Stimulated activated memory B cell treated with anti-CD40 and anti-IgM and Interleukin-4, amounts not matched to agents 10 μg/mL and 1 μg/mL and 100 μg/mL, for 72 hours (primary cell): Measurements from ENCODE around the gene GJA4.
"Not testable (repeated sequence)": the region's sequence is repeated elsewhere in the genome, so short reads cannot be mapped to it uniquely, and the experiment has no call there.

Source experiments
- ATAC-seq: fragments of 150-1000 bp; cut with Tn5 transposase; 2 replicates; pipeline ENCODE4 v1.10.0; 2021
- H3K27ac Mint-ChIP-seq: one replicate; pipeline ENCODE4 v1.8.0; 2022; ENCODE audit warnings: mild to moderate bottlenecking, mixed read lengths
- H3K27me3 Mint-ChIP-seq: one replicate; pipeline ENCODE4 v1.8.0; 2022; ENCODE audit warnings: mixed read lengths
- H3K36me3 Mint-ChIP-seq: one replicate; pipeline ENCODE4 v1.8.0; 2022; ENCODE audit warnings: mixed read lengths
- H3K4me1 Mint-ChIP-seq: one replicate; pipeline ENCODE4 v1.8.0; 2022; ENCODE audit warnings: mixed read lengths
- H3K4me3 Mint-ChIP-seq: one replicate; pipeline ENCODE4 v1.8.0; 2022; ENCODE audit warnings: mild to moderate bottlenecking, moderate library complexity, mixed read lengths
- H3K9me3 Mint-ChIP-seq: one replicate; pipeline ENCODE4 v1.8.0; 2022; ENCODE audit warnings: mixed read lengths

Gene GJA4

GRCh38 chr1:34794790-34795180 lies 2.0 kb downstream of the GJA4 start:
- no peak overlapping the region for H3K4me3 Mint-ChIP-seq
- no peak overlapping the region for H3K27ac Mint-ChIP-seq
- peaks cover 48% of the 10 kb centered on the region for H3K27me3 Mint-ChIP-seq
- H3K4me1 Mint-ChIP-seq: peaks cover 24% of the 10 kb centered on the region
- ATAC-seq: no peak
- H3K9me3 Mint-ChIP-seq: no peaks in the 10 kb centered on the region
- peaks cover 14% of the 10 kb centered on the region for H3K36me3 Mint-ChIP-seq

- Mint-ChIP-seq H3K27me3 (peaks cover 36% of the 10 kb centered on the region), H3K4me3 (no peak overlapping the region), H3K27ac (no peak overlapping the region), H3K36me3 (peaks cover 14% of the 10 kb centered on the region), H3K9me3 (no peaks in the 10 kb centered on the region), H3K4me1 (peaks cover 31% of the 10 kb centered on the region)
- ATAC-seq: no peak
Measured at GRCh38 chr1:34795916-34796315, 3.1 kb downstream of the GJA4 start.

- H3K4me3 Mint-ChIP-seq: no peak overlapping the region
- peaks cover 14% of the 10 kb centered on the region for H3K36me3 Mint-ChIP-seq
- peak; percentile 38 for ATAC-seq
- peaks cover 28% of the 10 kb centered on the region for H3K4me1 Mint-ChIP-seq
- H3K27me3 Mint-ChIP-seq: peaks cover 27% of the 10 kb centered on the region
- no peak overlapping the region for H3K27ac Mint-ChIP-seq
- H3K9me3 Mint-ChIP-seq: no peaks in the 10 kb centered on the region
Measured at GRCh38 chr1:34796990-34797389, 4.2 kb downstream of the GJA4 start.

- H3K9me3 Mint-ChIP-seq: peaks cover 4% of the 10 kb centered on the region
- peaks cover 14% of the 10 kb centered on the region for H3K4me1 Mint-ChIP-seq
- no peak overlapping the region for H3K4me3 Mint-ChIP-seq
- no peak for ATAC-seq
- H3K36me3 Mint-ChIP-seq: peaks cover 19% of the 10 kb centered on the region
- peaks cover 3% of the 10 kb centered on the region for H3K27me3 Mint-ChIP-seq
- H3K27ac Mint-ChIP-seq: no peak overlapping the region
Measured at GRCh38 chr1:34800214-34800613, 7.4 kb downstream of the GJA4 start.

GRCh38 chr1:34803770-34804169 lies 11.0 kb downstream of the GJA4 start:
- peaks cover 27% of the 10 kb centered on the region for H3K36me3 Mint-ChIP-seq
- peaks cover 4% of the 10 kb centered on the region for H3K9me3 Mint-ChIP-seq
- no peaks in the 10 kb centered on the region for H3K27me3 Mint-ChIP-seq
- no peak overlapping the region for H3K27ac Mint-ChIP-seq
- no peak overlapping the region for H3K4me3 Mint-ChIP-seq
- no peak for ATAC-seq
- H3K4me1 Mint-ChIP-seq: peaks cover 8% of the 10 kb centered on the region

- no peak for ATAC-seq
- Mint-ChIP-seq H3K27ac (no peak overlapping the region), H3K4me3 (no peak overlapping the region), H3K9me3 (peaks cover 8% of the 10 kb centered on the region), H3K4me1 (no peaks in the 10 kb centered on the region), H3K36me3 (peaks cover 40% of the 10 kb centered on the region), H3K27me3 (no peaks in the 10 kb centered on the region)
Measured at GRCh38 chr1:34806396-34806795, 13.6 kb downstream of the GJA4 start.

- H3K4me1 Mint-ChIP-seq: no peaks in the 10 kb centered on the region
- no peak overlapping the region for H3K27ac Mint-ChIP-seq
- no peaks in the 10 kb centered on the region for H3K27me3 Mint-ChIP-seq
- H3K9me3 Mint-ChIP-seq: peaks cover 8% of the 10 kb centered on the region
- no peak overlapping the region for H3K4me3 Mint-ChIP-seq
- peaks cover 43% of the 10 kb centered on the region for H3K36me3 Mint-ChIP-seq
- ATAC-seq: no peak
Measured at GRCh38 chr1:34808051-34808810, 15.4 kb downstream of the GJA4 start.

GRCh38 chr1:34810781-34811180 lies 18.0 kb downstream of the GJA4 start:
- not testable (repeated sequence) for H3K4me3 Mint-ChIP-seq

GRCh38 chr1:34816332-34816731 lies 23.5 kb downstream of the GJA4 start:
- Mint-ChIP-seq H3K4me3 (no peak overlapping the region), H3K9me3 (no peaks in the 10 kb centered on the region), H3K27me3 (no peaks in the 10 kb centered on the region), H3K27ac (no peak overlapping the region), H3K4me1 (peaks cover under 1% of the 10 kb centered on the region), H3K36me3 (peaks cover 7% of the 10 kb centered on the region)
- ATAC-seq: no peak

More at GRCh38 chr1:34810781-34811180, 18.0 kb downstream of the GJA4 start:
- H3K27ac Mint-ChIP-seq, H3K27me3 Mint-ChIP-seq, ATAC-seq, H3K4me1 Mint-ChIP-seq, H3K9me3 Mint-ChIP-seq: not testable (repeated sequence)
- peaks cover 27% of the 10 kb centered on the region for H3K36me3 Mint-ChIP-seq

GRCh38 chr1:34816778-34817177 lies 24.0 kb downstream of the GJA4 start:
- H3K27me3 Mint-ChIP-seq: no peaks in the 10 kb centered on the region
- H3K9me3 Mint-ChIP-seq: no peaks in the 10 kb centered on the region
- no peak overlapping the region for H3K27ac Mint-ChIP-seq
- peaks cover 5% of the 10 kb centered on the region for H3K4me1 Mint-ChIP-seq
- no peak for ATAC-seq
- H3K4me3 Mint-ChIP-seq: no peak overlapping the region
- H3K36me3 Mint-ChIP-seq: peaks cover 7% of the 10 kb centered on the region

- not testable (repeated sequence) for H3K36me3 Mint-ChIP-seq, ATAC-seq, H3K27me3 Mint-ChIP-seq, H3K4me3 Mint-ChIP-seq, H3K27ac Mint-ChIP-seq, H3K4me1 Mint-ChIP-seq, H3K9me3 Mint-ChIP-seq
Measured at GRCh38 chr1:34818862-34819261, 26.1 kb downstream of the GJA4 start.

- H3K4me3 Mint-ChIP-seq: no peak overlapping the region
- no peak overlapping the region for H3K27ac Mint-ChIP-seq
- H3K27me3 Mint-ChIP-seq: no peaks in the 10 kb centered on the region
- ATAC-seq: no peak
- peaks cover 3% of the 10 kb centered on the region for H3K9me3 Mint-ChIP-seq
- H3K4me1 Mint-ChIP-seq: peaks cover 9% of the 10 kb centered on the region
- H3K36me3 Mint-ChIP-seq: peaks cover 5% of the 10 kb centered on the region
Measured at GRCh38 chr1:34822202-34822601, 29.4 kb downstream of the GJA4 start.

GRCh38 chr1:34824817-34825454 lies 32.1 kb downstream of the GJA4 start:
- H3K36me3 Mint-ChIP-seq: peaks cover 5% of the 10 kb centered on the region

GRCh38 chr1:34825455-34826091 lies 32.8 kb downstream of the GJA4 start:
- Mint-ChIP-seq H3K4me3 (no peak overlapping the region), H3K27ac (no peak overlapping the region), H3K36me3 (peaks cover 5% of the 10 kb centered on the region), H3K27me3 (no peaks in the 10 kb centered on the region), H3K9me3 (peaks cover 3% of the 10 kb centered on the region), H3K4me1 (peaks cover 9% of the 10 kb centered on the region)
- peak; percentile 31 for ATAC-seq

More at GRCh38 chr1:34824817-34825454, 32.1 kb downstream of the GJA4 start:
- H3K4me1 Mint-ChIP-seq: peaks cover 9% of the 10 kb centered on the region
- peaks cover 3% of the 10 kb centered on the region for H3K9me3 Mint-ChIP-seq
- no peak for ATAC-seq
- no peaks in the 10 kb centered on the region for H3K27me3 Mint-ChIP-seq
- H3K27ac Mint-ChIP-seq: no peak overlapping the region
- no peak overlapping the region for H3K4me3 Mint-ChIP-seq

- ATAC-seq: no peak
- Mint-ChIP-seq H3K27me3 (no peaks in the 10 kb centered on the region), H3K9me3 (peaks cover 3% of the 10 kb centered on the region), H3K4me3 (no peak overlapping the region), H3K36me3 (peaks cover 5% of the 10 kb centered on the region), H3K27ac (no peak overlapping the region), H3K4me1 (no peaks in the 10 kb centered on the region)
Measured at GRCh38 chr1:34827341-34827941, 34.6 kb downstream of the GJA4 start.
